Hepatocyte (in vitro differentiated cells): ENCODE results near the gene CDKN1A. TPM values are rescaled to one million over a fixed set of nuclear protein-coding genes. Genes with fewer than 3 reads are reported as not detected.

Experiments
- DNase-seq: peaks from one replicate; pipeline ENCODE4 v3.0.0-alpha.2; 2016; ENCODE audit warnings: low spot score
- H2AFZ ChIP-seq: fragments of 200-600 bp; sonication (generic); 2 replicates; pipeline ENCODE4 v1.6.0; 2016; ENCODE audit warnings: antibody characterized with exemption, mild to moderate bottlenecking
- H3K27ac ChIP-seq: fragments of 200-600 bp; sonication (generic); 2 replicates; pipeline ENCODE4 v1.5.1; 2016; ENCODE audit warnings: mild to moderate bottlenecking
- H3K27me3 ChIP-seq: fragments of 200-600 bp; sonication (generic); 2 replicates; pipeline ENCODE4 v1.6.1; 2016
- H3K36me3 ChIP-seq: fragments of 200-600 bp; sonication (generic); replicated peaks from 2 replicates; pipeline ENCODE4 v1.5.1; 2016; ENCODE audit warnings: low read depth; ENCODE audit not compliant: insufficient read depth
- H3K4me1 ChIP-seq: fragments of 200-600 bp; sonication (generic); 2 replicates; pipeline ENCODE4 v1.5.1; 2016; ENCODE audit warnings: mild to moderate bottlenecking, moderate library complexity; ENCODE audit not compliant: insufficient read depth
- H3K4me2 ChIP-seq: fragments of 200-600 bp; sonication (generic); 2 replicates; pipeline ENCODE4 v1.6.0; 2016
- H3K4me3 ChIP-seq: fragments of 200-600 bp; sonication (generic); 2 replicates; pipeline ENCODE4 v1.5.1; 2016; ENCODE audit warnings: mild to moderate bottlenecking
- H3K79me2 ChIP-seq: fragments of 200-600 bp; sonication (generic); 2 replicates; pipeline ENCODE4 v1.6.0; 2017; ENCODE audit warnings: mild to moderate bottlenecking
- H3K9me2 ChIP-seq: fragments of 200-600 bp; sonication (generic); replicated peaks from 2 replicates; pipeline ENCODE4 v1.6.0; 2017; ENCODE audit warnings: mild to moderate bottlenecking; ENCODE audit not compliant: insufficient read depth
- H3K9me3 ChIP-seq: fragments of 200-600 bp; sonication (generic); 2 replicates; pipeline ENCODE4 v1.5.1; 2016; ENCODE audit warnings: low read depth, mild to moderate bottlenecking
- H4K20me1 ChIP-seq: fragments of 200-600 bp; sonication (generic); 2 replicates; pipeline ENCODE4 v1.6.0; 2016; ENCODE audit warnings: mild to moderate bottlenecking; ENCODE audit not compliant: insufficient read depth, poor library complexity, severe bottlenecking
- EZH2 ChIP-seq: fragments of 200-600 bp; sonication (generic); IDR thresholded peaks from 2 replicates; pipeline ENCODE4 v1.6.1; 2016; ENCODE audit warnings: antibody characterized with exemption, mild to moderate bottlenecking, borderline replicate concordance
- EZH2phosphoT487 ChIP-seq: fragments of 200-600 bp; sonication (generic); IDR thresholded peaks from one replicate; pipeline ENCODE4 v1.6.1; 2018; ENCODE audit warnings: antibody characterized with exemption, mild to moderate bottlenecking, low read depth, moderate library complexity; ENCODE audit not compliant: unreplicated experiment, severe bottlenecking
- WGBS: methylation state at CpG from one replicate; pipeline ENCODE4 v1.1.6; 2016; ENCODE audit warnings: low lambda C conversion rate; ENCODE audit errors: missing lambda C conversion rate; 5-methylcytosine and 5-hydroxymethylcytosine counted together
- polyA plus RNA-seq: library from polyadenylated mRNA; unstranded; fragments of >200 nt; fragmentation: Nextera tagmentation; extraction: Ambion mirVana; gene quantifications from 2 replicates; pipeline ENCODE4 v1.2.1, GENCODE V29; 2016
- total RNA-seq: library from RNA; depleted of rRNA; stranded (reverse); fragments of >200 nt; gene quantifications from 2 replicates; pipeline ENCODE4 v1.2.3, GENCODE V29; 2014
- TF ChIP-seq, protein P1 (sequence below): fragments of 200-600 bp; sonication (generic); IDR thresholded peaks from 2 replicates; pipeline ENCODE4 v1.5.1; 2016; ENCODE audit warnings: antibody characterized with exemption, mild to moderate bottlenecking; ENCODE audit not compliant: poor library complexity

The CDKN1A gene
- total and polyA plus RNA-seq, 2 experiments from 2014 or later: 246 to 344 TPM

DNA sequence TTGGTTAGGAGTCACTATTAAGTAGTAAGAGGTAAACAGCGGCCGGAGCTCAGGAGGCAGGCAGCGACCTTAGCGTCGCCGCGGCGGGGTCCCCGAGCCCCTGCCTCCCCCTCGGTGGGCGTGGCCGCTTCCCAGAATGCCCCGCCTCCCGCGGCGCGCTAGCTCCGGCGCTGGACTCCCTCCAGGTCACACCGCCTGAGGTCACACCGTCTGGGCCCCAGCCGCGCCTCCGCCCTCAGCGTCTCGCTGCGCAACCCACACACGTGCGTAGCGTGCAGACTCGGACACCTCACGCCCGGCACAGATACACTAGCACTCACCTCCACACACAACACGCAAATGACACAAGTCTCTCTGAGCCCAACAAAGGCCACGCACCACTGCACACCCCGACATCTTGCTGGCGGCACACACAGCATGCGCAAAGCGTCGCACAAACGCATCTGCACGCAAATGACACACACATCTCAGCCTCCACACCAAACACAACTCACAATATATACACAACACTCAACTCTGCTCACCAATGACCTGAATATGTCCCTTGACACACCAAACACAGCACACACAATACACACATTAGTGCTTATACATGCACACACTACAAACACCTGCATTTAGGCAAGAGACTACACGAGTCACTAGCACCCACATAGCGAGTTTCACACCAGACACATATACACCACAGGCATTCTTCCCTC lies 17.6 kb upstream of the CDKN1A start:
- H3K79me2 ChIP-seq: no peaks in the 10 kb centered on the region
- no peaks in the 10 kb centered on the region for H3K36me3 ChIP-seq
- TF ChIP-seq, protein P1, sequence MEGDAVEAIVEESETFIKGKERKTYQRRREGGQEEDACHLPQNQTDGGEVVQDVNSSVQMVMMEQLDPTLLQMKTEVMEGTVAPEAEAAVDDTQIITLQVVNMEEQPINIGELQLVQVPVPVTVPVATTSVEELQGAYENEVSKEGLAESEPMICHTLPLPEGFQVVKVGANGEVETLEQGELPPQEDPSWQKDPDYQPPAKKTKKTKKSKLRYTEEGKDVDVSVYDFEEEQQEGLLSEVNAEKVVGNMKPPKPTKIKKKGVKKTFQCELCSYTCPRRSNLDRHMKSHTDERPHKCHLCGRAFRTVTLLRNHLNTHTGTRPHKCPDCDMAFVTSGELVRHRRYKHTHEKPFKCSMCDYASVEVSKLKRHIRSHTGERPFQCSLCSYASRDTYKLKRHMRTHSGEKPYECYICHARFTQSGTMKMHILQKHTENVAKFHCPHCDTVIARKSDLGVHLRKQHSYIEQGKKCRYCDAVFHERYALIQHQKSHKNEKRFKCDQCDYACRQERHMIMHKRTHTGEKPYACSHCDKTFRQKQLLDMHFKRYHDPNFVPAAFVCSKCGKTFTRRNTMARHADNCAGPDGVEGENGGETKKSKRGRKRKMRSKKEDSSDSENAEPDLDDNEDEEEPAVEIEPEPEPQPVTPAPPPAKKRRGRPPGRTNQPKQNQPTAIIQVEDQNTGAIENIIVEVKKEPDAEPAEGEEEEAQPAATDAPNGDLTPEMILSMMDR: no peak
- TF ChIP-seq EZH2 (no peak), EZH2phosphoT487 (no peak)
- no peaks in the 10 kb centered on the region for H4K20me1 ChIP-seq
- H2AFZ ChIP-seq: no peak overlapping the region
- H3K4me2 ChIP-seq: peak overlapping the region; percentile 65
- H3K9me3 ChIP-seq: no peaks in the 10 kb centered on the region
- no peaks in the 10 kb centered on the region for H3K9me2 ChIP-seq
- H3K27me3 ChIP-seq: peaks cover 4% of the 10 kb centered on the region
- peak; percentile 57 for DNase-seq
- H3K27ac ChIP-seq: no peak overlapping the region
- peaks cover 15% of the 10 kb centered on the region for H3K4me1 ChIP-seq
- no peak overlapping the region for H3K4me3 ChIP-seq
- WGBS: 44% methylated on average over 38 of the region's 44 CpGs

DNA sequence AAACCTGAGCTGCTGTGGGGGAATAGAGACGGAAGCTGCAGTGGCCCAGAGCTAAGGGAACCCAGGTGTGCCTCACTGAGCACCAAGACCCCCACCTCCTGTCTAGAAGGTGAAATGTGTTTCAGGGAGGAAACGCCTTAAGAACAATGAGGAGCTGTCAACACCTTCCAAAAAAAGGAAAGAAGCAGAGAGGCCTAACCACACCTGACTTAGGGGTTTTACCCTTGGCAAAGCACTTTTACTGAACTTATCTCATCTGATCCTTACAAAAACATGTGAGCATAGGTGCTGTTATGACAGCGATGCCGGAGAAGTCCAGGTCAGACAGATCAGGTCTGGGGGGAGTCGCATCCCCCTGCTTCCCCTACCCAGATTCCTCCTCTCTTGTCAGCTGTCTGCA lies 16.1 kb upstream of the CDKN1A start:
- no peaks in the 10 kb centered on the region for H3K9me3 ChIP-seq
- WGBS: 89% methylated on average over 5 of the region's 5 CpGs
- H3K4me1 ChIP-seq: peaks cover 24% of the 10 kb centered on the region
- H3K27me3 ChIP-seq: peaks cover 4% of the 10 kb centered on the region
- no peaks in the 10 kb centered on the region for H3K36me3 ChIP-seq
- H3K4me2 ChIP-seq: no peak overlapping the region
- no peak overlapping the region for H2AFZ ChIP-seq
- H3K9me2 ChIP-seq: no peaks in the 10 kb centered on the region
- no peaks in the 10 kb centered on the region for H4K20me1 ChIP-seq
- no peaks in the 10 kb centered on the region for H3K79me2 ChIP-seq
- TF ChIP-seq EZH2: no peak
- TF ChIP-seq EZH2phosphoT487: no peak
- TF ChIP-seq, protein P1: no peak
- no peak for DNase-seq
- no peak overlapping the region for H3K4me3 ChIP-seq
- no peak overlapping the region for H3K27ac ChIP-seq

DNA sequence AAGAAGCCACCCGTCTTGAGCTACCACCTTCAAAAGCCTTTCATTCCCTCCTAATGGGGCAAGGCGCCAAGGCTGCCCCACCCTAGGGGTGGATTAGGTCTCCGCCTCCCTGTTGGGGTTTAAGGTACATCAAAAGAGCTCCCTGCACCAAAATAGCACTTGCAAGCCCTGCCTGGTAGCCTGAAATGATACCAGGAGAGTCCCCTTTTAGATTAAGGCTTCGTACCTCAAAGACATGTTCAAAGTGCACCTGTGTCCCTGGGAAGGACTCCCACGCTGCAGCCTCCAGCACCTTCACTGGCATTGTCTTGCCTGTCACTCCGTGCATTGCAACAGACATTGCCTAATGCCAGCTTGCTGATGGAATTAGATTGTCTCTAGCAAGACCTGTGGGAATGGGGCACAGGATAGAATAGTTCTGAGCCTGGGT lies 15.7 kb upstream of the CDKN1A start:
- no peaks in the 10 kb centered on the region for H3K36me3 ChIP-seq
- peaks cover 26% of the 10 kb centered on the region for H3K4me1 ChIP-seq
- no peaks in the 10 kb centered on the region for H3K27me3 ChIP-seq
- WGBS: 71% methylated on average over 6 of the region's 6 CpGs
- DNase-seq: no peak
- H3K79me2 ChIP-seq: no peaks in the 10 kb centered on the region
- H3K27ac ChIP-seq: no peak overlapping the region
- no peak overlapping the region for H3K4me2 ChIP-seq
- no peak overlapping the region for H3K4me3 ChIP-seq
- no peak overlapping the region for H2AFZ ChIP-seq
- no peaks in the 10 kb centered on the region for H3K9me2 ChIP-seq
- no peaks in the 10 kb centered on the region for H3K9me3 ChIP-seq
- TF ChIP-seq EZH2phosphoT487 (no peak), EZH2 (no peak)
- TF ChIP-seq, protein P1: no peak
- H4K20me1 ChIP-seq: no peaks in the 10 kb centered on the region
